ENCODE measurements around the gene CPSF4L. TPM values are rescaled to one million over a fixed set of nuclear protein-coding genes. Genes with fewer than 3 reads are reported as not detected.

Gene CPSF4L
- total RNA-seq, 2 experiments from 2014 or later = not detected

GRCh38 chr17:73199751-73200317, 61.8 kb downstream of the CPSF4L start:
- no peak overlapping the region for H3K27ac ChIP-seq (ENCODE audit: low read depth, low read length, poor library complexity, severe bottlenecking)
- H3K36me3 ChIP-seq (ENCODE audit: insufficient read depth, low read length) = peaks cover 83% of the 10 kb centered on the region
- TF ChIP-seq, protein P1, sequence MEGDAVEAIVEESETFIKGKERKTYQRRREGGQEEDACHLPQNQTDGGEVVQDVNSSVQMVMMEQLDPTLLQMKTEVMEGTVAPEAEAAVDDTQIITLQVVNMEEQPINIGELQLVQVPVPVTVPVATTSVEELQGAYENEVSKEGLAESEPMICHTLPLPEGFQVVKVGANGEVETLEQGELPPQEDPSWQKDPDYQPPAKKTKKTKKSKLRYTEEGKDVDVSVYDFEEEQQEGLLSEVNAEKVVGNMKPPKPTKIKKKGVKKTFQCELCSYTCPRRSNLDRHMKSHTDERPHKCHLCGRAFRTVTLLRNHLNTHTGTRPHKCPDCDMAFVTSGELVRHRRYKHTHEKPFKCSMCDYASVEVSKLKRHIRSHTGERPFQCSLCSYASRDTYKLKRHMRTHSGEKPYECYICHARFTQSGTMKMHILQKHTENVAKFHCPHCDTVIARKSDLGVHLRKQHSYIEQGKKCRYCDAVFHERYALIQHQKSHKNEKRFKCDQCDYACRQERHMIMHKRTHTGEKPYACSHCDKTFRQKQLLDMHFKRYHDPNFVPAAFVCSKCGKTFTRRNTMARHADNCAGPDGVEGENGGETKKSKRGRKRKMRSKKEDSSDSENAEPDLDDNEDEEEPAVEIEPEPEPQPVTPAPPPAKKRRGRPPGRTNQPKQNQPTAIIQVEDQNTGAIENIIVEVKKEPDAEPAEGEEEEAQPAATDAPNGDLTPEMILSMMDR (conservative IDR thresholded peaks at IDR 0.05; ENCODE audit: low read length) = no peak
- TF ChIP-seq EZH2phosphoT487 (IDR thresholded peaks at IDR 0.05; ENCODE audit: borderline replicate concordance, low read depth, low read length) = no peak
- H2AFZ ChIP-seq (ENCODE audit: low read length) = no peak overlapping the region
- peaks cover 5% of the 10 kb centered on the region for H3K4me1 ChIP-seq (ENCODE audit: insufficient read depth, low read length, poor library complexity, severe bottlenecking)
- intact Hi-C loops (cut with micrococcal nuclease; ENCODE audit: unreplicated experiment) = no loop called here
- H4K20me1 ChIP-seq (ENCODE audit: insufficient read depth, low read length) = no peaks in the 10 kb centered on the region
- H3K9me2 ChIP-seq (ENCODE audit: insufficient read depth, low read length) = no peaks in the 10 kb centered on the region
- no peak for DNase-seq (ENCODE audit: low spot score)
- ChIA-PET CTCF (ENCODE audit: unreplicated experiment) (no interaction called here), POLR2A (no interaction called here)
- H3K9me3 ChIP-seq (ENCODE audit: low read length) = no peaks in the 10 kb centered on the region
- H3K4me2 ChIP-seq (ENCODE audit: low read length) = no peak overlapping the region
- H3K79me2 ChIP-seq (ENCODE audit: insufficient read depth, low read depth, low read length) = no peaks in the 10 kb centered on the region
- H3K4me3 ChIP-seq (ENCODE audit: low read depth, low read length, poor library complexity, severe bottlenecking) = no peak overlapping the region
- no TSS peak for BruUV-seq (replicated peaks)

DNA sequence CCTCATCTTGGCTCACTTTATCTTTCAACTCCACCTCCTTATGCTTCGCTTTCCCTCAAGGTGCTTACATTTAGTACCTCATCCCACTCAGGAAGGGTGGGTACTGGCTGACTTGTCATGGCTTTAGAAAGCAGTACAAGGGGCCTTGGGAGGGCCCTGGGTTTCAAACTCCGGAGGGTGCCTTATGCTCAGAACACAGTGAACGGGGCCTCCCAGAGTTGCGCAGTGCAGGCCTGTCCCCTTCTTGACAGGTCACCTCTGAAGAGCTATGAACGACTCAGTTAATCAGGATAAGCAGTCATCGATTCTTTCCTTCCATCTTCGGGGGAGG, 62.8 kb downstream of the CPSF4L start:
- CTCF ChIA-PET (ENCODE audit: unreplicated experiment) = no interaction called here
- Histone ChIP-seq H3K36me3 (ENCODE audit: insufficient read depth, low read length) (peaks cover 75% of the 10 kb centered on the region), H3K4me2 (ENCODE audit: low read length) (no peak overlapping the region), H3K79me2 (ENCODE audit: insufficient read depth, low read depth, low read length) (peaks cover 1% of the 10 kb centered on the region; the same call in 1 of the 2 replicates), H3K9me3 (ENCODE audit: low read length) (no peaks in the 10 kb centered on the region), H3K4me3 (ENCODE audit: low read depth, low read length, poor library complexity, severe bottlenecking) (no peak overlapping the region), H2AFZ (ENCODE audit: low read length) (no peak overlapping the region), H3K27ac (ENCODE audit: low read depth, low read length, poor library complexity, severe bottlenecking) (no peak overlapping the region), H3K4me1 (ENCODE audit: insufficient read depth, low read length, poor library complexity, severe bottlenecking) (peaks cover 7% of the 10 kb centered on the region), H4K20me1 (ENCODE audit: insufficient read depth, low read length) (no peaks in the 10 kb centered on the region), H3K9me2 (ENCODE audit: insufficient read depth, low read length) (no peaks in the 10 kb centered on the region)
- no peak for DNase-seq (ENCODE audit: low spot score)
- POLR2A ChIA-PET = no interaction called here
- no peak for TF ChIP-seq EZH2phosphoT487 (IDR thresholded peaks at IDR 0.05; ENCODE audit: borderline replicate concordance, low read depth, low read length)
- TF ChIP-seq, protein P1 (conservative IDR thresholded peaks at IDR 0.05; ENCODE audit: low read length) = no peak
- intact Hi-C loops (cut with micrococcal nuclease; ENCODE audit: unreplicated experiment) = no loop called here
- no TSS peak for BruUV-seq (replicated peaks)

Other genes starting within 250 kb of the CPSF4L start
- gene SLC39A11, start 169.2 kb downstream of the CPSF4L start, total RNA-seq (2014; rRNA removed; shearing (Covaris generic)) = 22.7 and 25.6 TPM in 2 replicates
- gene SLC39A11, start 169.2 kb downstream of the CPSF4L start, total RNA-seq (2022) = 40.0 and 51.5 TPM in 2 replicates
- gene SSTR2, start 96.9 kb downstream of the CPSF4L start, total RNA-seq (2014; rRNA removed; shearing (Covaris generic)) = not detected in 2 replicates
- gene SSTR2, start 96.9 kb downstream of the CPSF4L start, total RNA-seq (2022) = not detected in 2 replicates
- 19.8 and 38.3 TPM in 2 replicates for gene COG1, start 68.8 kb downstream of the CPSF4L start, total RNA-seq (2014; rRNA removed; shearing (Covaris generic))
- 44.1 and 47.5 TPM in 2 replicates for gene COG1, start 68.8 kb downstream of the CPSF4L start, total RNA-seq (2022)
- gene CDC42EP4, start 50.1 kb upstream of the CPSF4L start, total RNA-seq (2014; rRNA removed; shearing (Covaris generic)) = not detected in 2 replicates
- gene CDC42EP4, start 50.1 kb upstream of the CPSF4L start, total RNA-seq (2022) = not detected in 2 replicates

Measured in OCI-LY7 (cell line).